Kidney epithelial cell (primary cell): ENCODE data around the gene ELOVL6. TPM values are rescaled to one million over a fixed set of nuclear protein-coding genes. Genes with fewer than 3 reads are reported as not detected.

Source experiments
- DNase-seq: peaks from one replicate; pipeline ENCODE4 v3.0.0-alpha.2; 2010; ENCODE audit warnings: low read depth
- H3K27me3 ChIP-seq: 2 replicates; pipeline ENCODE4 v1.6.0; 2011; ENCODE audit warnings: low read length; ENCODE audit not compliant: control insufficient read depth, insufficient read depth
- H3K36me3 ChIP-seq: 2 replicates; pipeline ENCODE4 v1.5.1; 2011; ENCODE audit warnings: low read length; ENCODE audit not compliant: control insufficient read depth, insufficient read depth
- H3K4me3 ChIP-seq: 2 replicates; pipeline ENCODE4 v1.5.1; 2011; ENCODE audit warnings: low read depth, mild to moderate bottlenecking, control low read depth, low read length
- CTCF ChIP-seq: IDR thresholded peaks from 2 replicates; pipeline ENCODE4 v1.5.1; 2011; ENCODE audit warnings: mild to moderate bottlenecking, moderate library complexity, low read length, control low read depth, inconsistent platforms; ENCODE audit not compliant: insufficient read depth, poor library complexity, severe bottlenecking
- total RNA-seq: library from RNA; depleted of rRNA; stranded (reverse); fragments of >200 nt; gene quantifications from 2 replicates; pipeline ENCODE4 v1.2.3, GENCODE V29; 2015

ELOVL6 gene
- total RNA-seq, 1 donor from 2014 or later = 21.6 TPM

- Histone ChIP-seq H3K36me3 (no peaks in the 10 kb centered on the region), H3K27me3 (no peaks in the 10 kb centered on the region), H3K4me3 (no peak overlapping the region)
- TF ChIP-seq CTCF = no peak
- no peak for DNase-seq
Observed at GRCh38 chr4:110064934-110065333, 133.5 kb downstream of the ELOVL6 start.

GRCh38 chr4:110064295-110064694 lies 134.1 kb downstream of the ELOVL6 start:
- TF ChIP-seq CTCF = no peak
- Histone ChIP-seq H3K27me3 (no peaks in the 10 kb centered on the region), H3K4me3 (no peak overlapping the region), H3K36me3 (no peaks in the 10 kb centered on the region)
- DNase-seq = no peak

- H3K27me3 ChIP-seq = no peaks in the 10 kb centered on the region
- DNase-seq = no peak
- no peaks in the 10 kb centered on the region for H3K36me3 ChIP-seq
- no peak for TF ChIP-seq CTCF
- no peak overlapping the region for H3K4me3 ChIP-seq
Observed at GRCh38 chr4:110062166-110062565, 136.2 kb downstream of the ELOVL6 start.

- H3K27me3 ChIP-seq = no peaks in the 10 kb centered on the region
- no peak overlapping the region for H3K4me3 ChIP-seq
- TF ChIP-seq CTCF = no peak
- H3K36me3 ChIP-seq = no peaks in the 10 kb centered on the region
- no peak for DNase-seq
Observed at GRCh38 chr4:110061076-110061475, 137.3 kb downstream of the ELOVL6 start.

DNA sequence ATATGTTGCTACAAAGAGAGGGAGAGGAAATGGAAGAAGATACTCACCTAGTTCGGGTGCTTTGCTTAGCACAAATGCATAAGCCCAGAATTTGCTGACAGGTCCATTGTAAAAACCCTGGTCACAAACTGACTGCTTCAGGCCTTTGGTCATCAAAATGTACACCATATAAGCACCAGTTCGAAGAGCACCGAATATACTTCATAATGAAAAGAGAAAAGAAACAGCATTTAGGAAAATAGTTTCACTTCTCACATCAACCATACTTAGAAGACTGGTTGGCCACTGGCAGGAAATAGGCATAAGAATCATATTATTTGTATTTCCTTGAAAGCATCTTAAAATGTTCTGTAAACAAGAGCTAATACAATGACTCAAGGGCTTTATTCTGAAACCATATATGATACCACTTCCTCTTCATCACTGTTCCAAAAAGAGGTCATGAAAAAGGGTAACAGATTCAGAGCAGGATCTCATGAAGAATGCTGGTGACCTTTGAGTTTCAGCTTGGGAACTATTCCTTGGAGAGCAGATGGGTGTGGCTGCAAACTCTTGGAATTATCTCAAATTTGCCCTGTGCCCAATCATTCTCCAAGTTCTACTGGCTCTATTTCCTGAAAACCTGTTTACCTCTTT lies 138.7 kb downstream of the ELOVL6 start:
- DNase-seq = no peak
- no peak for TF ChIP-seq CTCF
- H3K27me3 ChIP-seq = no peaks in the 10 kb centered on the region
- no peaks in the 10 kb centered on the region for H3K36me3 ChIP-seq
- H3K4me3 ChIP-seq = no peak overlapping the region

DNA sequence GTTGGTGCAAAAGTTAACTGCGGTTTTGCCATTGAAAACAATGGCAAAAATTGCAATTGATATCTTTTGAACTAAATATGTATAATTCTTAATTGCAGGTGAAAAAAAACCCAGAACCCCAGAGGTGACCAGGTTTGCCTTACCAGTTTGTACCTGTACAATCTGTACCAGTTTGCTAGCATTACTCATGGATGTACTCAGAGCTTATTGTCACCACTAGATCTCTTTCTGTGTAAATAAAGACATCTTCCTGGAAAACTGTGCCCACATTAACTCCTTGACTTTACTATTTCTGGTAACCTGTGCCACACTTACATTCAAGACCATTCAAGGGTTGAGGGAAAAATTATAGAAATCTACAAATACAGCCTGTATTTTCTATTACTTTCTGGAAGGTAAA lies 139.7 kb downstream of the ELOVL6 start:
- Histone ChIP-seq H3K36me3 (no peaks in the 10 kb centered on the region), H3K4me3 (no peak overlapping the region), H3K27me3 (no peaks in the 10 kb centered on the region)
- no peak for TF ChIP-seq CTCF
- no peak for DNase-seq
